Measurements from ENCODE around the gene PLXNA3. TPM values are rescaled to one million over a fixed set of nuclear protein-coding genes. Genes with fewer than 3 reads are reported as not detected.

Gene PLXNA3
- total and polyA plus RNA-seq, 10 of the 15 experiments (the other 5 are each of a cell fraction or from before 2014, with no cell fraction given), result 0.26 to 26.8 (median 3.4) TPM

DNA sequence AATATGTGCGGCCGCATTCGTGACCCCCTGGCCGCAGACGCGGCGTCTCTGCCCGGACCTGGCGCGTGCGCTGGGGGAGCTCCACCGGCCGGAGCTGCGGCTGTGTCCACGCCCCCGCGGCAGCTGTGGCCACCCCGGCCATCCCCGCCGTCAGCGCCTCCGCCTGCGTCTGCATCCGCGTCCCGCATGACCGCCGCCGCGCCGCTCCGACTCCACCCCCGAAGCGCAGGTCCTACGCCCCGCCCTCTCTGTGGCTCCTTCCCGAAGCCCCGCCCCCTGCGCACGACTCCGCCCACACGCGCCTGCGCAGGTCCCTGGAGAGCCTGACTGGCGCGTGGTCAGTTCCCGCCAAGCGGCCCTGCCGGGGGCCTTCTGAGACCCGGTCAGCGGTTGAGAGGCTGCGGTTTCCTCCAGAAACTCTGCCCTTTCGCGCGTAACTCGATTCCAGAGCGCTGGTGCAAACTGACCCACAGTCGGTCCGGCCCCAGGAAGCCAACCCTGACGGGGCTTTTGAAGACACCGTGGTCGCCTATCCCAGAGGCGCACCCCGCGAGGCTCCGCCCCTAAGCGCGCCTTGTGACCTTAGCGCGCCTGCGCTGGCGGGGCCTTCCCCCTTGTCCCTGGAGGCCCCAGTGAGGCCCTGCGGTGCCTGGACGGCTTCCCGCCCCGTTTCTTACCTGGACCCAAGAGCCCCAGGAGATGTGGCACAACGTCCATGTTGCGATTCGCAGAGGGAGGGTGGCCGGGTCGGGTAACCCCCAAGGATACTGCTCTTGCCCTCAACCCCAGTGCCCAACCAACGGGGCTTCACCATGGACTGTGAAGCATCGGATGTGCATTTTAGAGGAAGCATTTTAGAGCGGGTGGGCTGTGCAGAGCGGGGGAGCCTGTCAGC, 20.9 kb downstream of the PLXNA3 start, which contains the start of gene LAGE3 (continued):
- no peak for TF ChIP-seq BRCA1 (IDR thresholded peaks at IDR 0.05; ENCODE audit: low read depth, low read length)
- no peak for TF ChIP-seq IRF5 (IDR thresholded peaks at IDR 0.05; ENCODE audit: borderline replicate concordance)
- no peak for TF ChIP-seq BCL11A (IDR thresholded peaks at IDR 0.05; ENCODE audit: low read depth, low read length)
- peak; percentile 70 for TF ChIP-seq IKZF1 (conservative IDR thresholded peaks at IDR 0.05)
- TF ChIP-seq CHD1 (IDR thresholded peaks at IDR 0.05; ENCODE audit: low read depth, low read length), result no peak
- peak; percentile 14; the same call in 1 of the 2 replicates for TF ChIP-seq GATAD2B (conservative IDR thresholded peaks at IDR 0.05; ENCODE audit: low read depth)
- no peak for TF ChIP-seq ATF7 (IDR thresholded peaks at IDR 0.05; ENCODE audit: low read depth)
- TF ChIP-seq ASH2L (IDR thresholded peaks at IDR 0.05; ENCODE audit: borderline replicate concordance, low read depth), result no peak
- peak; percentile 23; the same call in 1 of the 2 replicates for TF ChIP-seq NR2F1 (conservative IDR thresholded peaks at IDR 0.05)
- TF ChIP-seq, protein P1, sequence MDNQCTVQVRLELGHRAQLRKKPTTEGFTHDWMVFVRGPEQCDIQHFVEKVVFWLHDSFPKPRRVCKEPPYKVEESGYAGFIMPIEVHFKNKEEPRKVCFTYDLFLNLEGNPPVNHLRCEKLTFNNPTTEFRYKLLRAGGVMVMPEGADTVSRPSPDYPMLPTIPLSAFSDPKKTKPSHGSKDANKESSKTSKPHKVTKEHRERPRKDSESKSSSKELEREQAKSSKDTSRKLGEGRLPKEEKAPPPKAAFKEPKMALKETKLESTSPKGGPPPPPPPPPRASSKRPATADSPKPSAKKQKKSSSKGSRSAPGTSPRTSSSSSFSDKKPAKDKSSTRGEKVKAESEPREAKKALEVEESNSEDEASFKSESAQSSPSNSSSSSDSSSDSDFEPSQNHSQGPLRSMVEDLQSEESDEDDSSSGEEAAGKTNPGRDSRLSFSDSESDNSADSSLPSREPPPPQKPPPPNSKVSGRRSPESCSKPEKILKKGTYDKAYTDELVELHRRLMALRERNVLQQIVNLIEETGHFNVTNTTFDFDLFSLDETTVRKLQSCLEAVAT (IDR thresholded peaks at IDR 0.05), result no peak
- no peak for TF ChIP-seq TCF3 (IDR thresholded peaks at IDR 0.05; ENCODE audit: borderline replicate concordance, insufficient read depth, low read depth, low read length)
- TF ChIP-seq FOXM1 (IDR thresholded peaks at IDR 0.05; ENCODE audit: low read depth, low read length), result no peak
- no peak for TF ChIP-seq TBL1XR1 (IDR thresholded peaks at IDR 0.05; ENCODE audit: low read depth, low read length)
- no peak for TF ChIP-seq STAT1 (conservative IDR thresholded peaks at IDR 0.05)
- TF ChIP-seq FOS (IDR thresholded peaks at IDR 0.05; ENCODE audit: borderline replicate concordance, extremely low read depth, insufficient read length), result no peak
- TF ChIP-seq ZNF217 (IDR thresholded peaks at IDR 0.05), result no peak
